DOHH2 (cell line): ENCODE results near the gene OR13H1.

Source experiments
- H3F3A ChIP-seq: fragments of 200-600 bp; sonication (generic), shearing (Covaris generic); 2 replicates; pipeline ENCODE4 v1.6.0; 2016; ENCODE audit warnings: antibody characterized with exemption, mild to moderate bottlenecking; ENCODE audit not compliant: control insufficient read depth, insufficient read depth
- H3K27ac ChIP-seq: fragments of 200-600 bp; sonication (generic); 2 replicates; pipeline ENCODE4 v1.5.1; 2014; ENCODE audit warnings: low read depth, mild to moderate bottlenecking, low read length, moderate library complexity
- H3K27me3 ChIP-seq: fragments of 200-600 bp; sonication (generic); 2 replicates; pipeline ENCODE4 v1.6.1; 2014; ENCODE audit warnings: mild to moderate bottlenecking, low read length, mixed read lengths; ENCODE audit not compliant: control insufficient read depth
- H3K36me3 ChIP-seq: fragments of 200-600 bp; sonication (generic); 2 replicates; pipeline ENCODE4 v1.6.1; 2014; ENCODE audit warnings: mild to moderate bottlenecking, low read length, moderate library complexity, mixed read lengths; ENCODE audit not compliant: control insufficient read depth
- H3K4me1 ChIP-seq: fragments of 200-600 bp; sonication (generic); 2 replicates; pipeline ENCODE4 v1.6.1; 2014; ENCODE audit warnings: mild to moderate bottlenecking, low read length, mixed read lengths; ENCODE audit not compliant: control insufficient read depth
- H3K4me2 ChIP-seq: fragments of 200-600 bp; sonication (generic); 2 replicates; pipeline ENCODE4 v1.6.0; 2014; ENCODE audit warnings: mild to moderate bottlenecking, low read length, moderate library complexity
- H3K4me3 ChIP-seq: fragments of 200-600 bp; sonication (generic); 2 replicates; pipeline ENCODE4 v1.5.1; 2014; ENCODE audit warnings: mild to moderate bottlenecking, low read length, mixed read lengths
- H3K79me2 ChIP-seq: fragments of 200-600 bp; sonication (generic); 2 replicates; pipeline ENCODE4 v1.6.1; 2014; ENCODE audit warnings: mild to moderate bottlenecking, low read length, mixed read lengths; ENCODE audit not compliant: control insufficient read depth
- H3K9me2 ChIP-seq: fragments of 200-600 bp; sonication (generic); replicated peaks from 2 replicates; pipeline ENCODE4 v1.6.1; 2014; ENCODE audit warnings: mild to moderate bottlenecking, low read length, mixed read lengths; ENCODE audit not compliant: control insufficient read depth
- H3K9me3 ChIP-seq: fragments of 200-600 bp; sonication (generic); 2 replicates; pipeline ENCODE4 v1.6.1; 2014; ENCODE audit warnings: antibody characterized with exemption, low read length, mixed read lengths; ENCODE audit not compliant: control insufficient read depth, insufficient read depth
- H4K20me1 ChIP-seq: fragments of 200-600 bp; sonication (generic); 2 replicates; pipeline ENCODE4 v1.6.0; 2014; ENCODE audit warnings: low read depth, mild to moderate bottlenecking, antibody characterized with exemption, low read length, moderate library complexity; ENCODE audit not compliant: control insufficient read depth, insufficient read depth
- CTCF ChIP-seq: fragments of 200-600 bp; sonication (generic); IDR thresholded peaks from one replicate; pipeline ENCODE4 v1.5.1; 2014; ENCODE audit warnings: antibody characterized with exemption, mild to moderate bottlenecking, low read depth, low read length; ENCODE audit not compliant: poor library complexity, severe bottlenecking
- EZH2phosphoT487 ChIP-seq: fragments of 200-600 bp; sonication (generic); IDR thresholded peaks from 2 replicates; pipeline ENCODE4 v1.6.1; 2017; ENCODE audit warnings: borderline replicate concordance, mild to moderate bottlenecking, antibody characterized with exemption, low read length, moderate library complexity, mixed read lengths

Gene OR13H1

GRCh38 chrX:131564553-131565229, 20.8 kb downstream of the OR13H1 start:
- H3K36me3 ChIP-seq, result no peaks in the 10 kb centered on the region
- H3K27ac ChIP-seq, result no peak overlapping the region
- H3K4me3 ChIP-seq, result no peak overlapping the region
- H3K9me2 ChIP-seq, result no peaks in the 10 kb centered on the region
- no peaks in the 10 kb centered on the region for H3K4me1 ChIP-seq
- no peaks in the 10 kb centered on the region for H4K20me1 ChIP-seq
- no peak for TF ChIP-seq EZH2phosphoT487
- no peak for TF ChIP-seq CTCF
- no peaks in the 10 kb centered on the region for H3K9me3 ChIP-seq
- no peaks in the 10 kb centered on the region for H3F3A ChIP-seq
- no peak overlapping the region for H3K4me2 ChIP-seq
- H3K27me3 ChIP-seq, result no peaks in the 10 kb centered on the region
- H3K79me2 ChIP-seq, result no peaks in the 10 kb centered on the region

GRCh38 chrX:131565909-131566308, 22.0 kb downstream of the OR13H1 start:
- no peaks in the 10 kb centered on the region for H3K27me3 ChIP-seq
- no peak overlapping the region for H3K4me2 ChIP-seq
- H3K9me2 ChIP-seq, result no peaks in the 10 kb centered on the region
- H3K9me3 ChIP-seq, result no peaks in the 10 kb centered on the region
- H3K36me3 ChIP-seq, result no peaks in the 10 kb centered on the region
- no peak for TF ChIP-seq EZH2phosphoT487
- no peak for TF ChIP-seq CTCF
- H3K79me2 ChIP-seq, result no peaks in the 10 kb centered on the region
- H3K4me3 ChIP-seq, result no peak overlapping the region
- no peaks in the 10 kb centered on the region for H3F3A ChIP-seq
- H4K20me1 ChIP-seq, result no peaks in the 10 kb centered on the region
- H3K27ac ChIP-seq, result no peak overlapping the region
- no peaks in the 10 kb centered on the region for H3K4me1 ChIP-seq

- no peak overlapping the region for H3K27ac ChIP-seq
- no peaks in the 10 kb centered on the region for H3F3A ChIP-seq
- H3K4me3 ChIP-seq, result no peak overlapping the region
- no peaks in the 10 kb centered on the region for H4K20me1 ChIP-seq
- no peaks in the 10 kb centered on the region for H3K9me3 ChIP-seq
- no peaks in the 10 kb centered on the region for H3K9me2 ChIP-seq
- no peak overlapping the region for H3K4me2 ChIP-seq
- H3K36me3 ChIP-seq, result no peaks in the 10 kb centered on the region
- no peaks in the 10 kb centered on the region for H3K79me2 ChIP-seq
- TF ChIP-seq EZH2phosphoT487, result no peak
- no peak for TF ChIP-seq CTCF
- no peaks in the 10 kb centered on the region for H3K4me1 ChIP-seq
- no peaks in the 10 kb centered on the region for H3K27me3 ChIP-seq
Observed at GRCh38 chrX:131571348-131571747, 27.5 kb downstream of the OR13H1 start.
